NOMO-1 treated with dmso at 0.1 percent for 144 hours (cell line): ENCODE data around the gene IAH1.

ENCODE experiments used
- DNase-seq: peaks from one replicate; lab custom pipeline; 2025; ENCODE audit not compliant: unreplicated experiment; lab: John Stamatoyannopoulos, UW

The IAH1 gene

DNA sequence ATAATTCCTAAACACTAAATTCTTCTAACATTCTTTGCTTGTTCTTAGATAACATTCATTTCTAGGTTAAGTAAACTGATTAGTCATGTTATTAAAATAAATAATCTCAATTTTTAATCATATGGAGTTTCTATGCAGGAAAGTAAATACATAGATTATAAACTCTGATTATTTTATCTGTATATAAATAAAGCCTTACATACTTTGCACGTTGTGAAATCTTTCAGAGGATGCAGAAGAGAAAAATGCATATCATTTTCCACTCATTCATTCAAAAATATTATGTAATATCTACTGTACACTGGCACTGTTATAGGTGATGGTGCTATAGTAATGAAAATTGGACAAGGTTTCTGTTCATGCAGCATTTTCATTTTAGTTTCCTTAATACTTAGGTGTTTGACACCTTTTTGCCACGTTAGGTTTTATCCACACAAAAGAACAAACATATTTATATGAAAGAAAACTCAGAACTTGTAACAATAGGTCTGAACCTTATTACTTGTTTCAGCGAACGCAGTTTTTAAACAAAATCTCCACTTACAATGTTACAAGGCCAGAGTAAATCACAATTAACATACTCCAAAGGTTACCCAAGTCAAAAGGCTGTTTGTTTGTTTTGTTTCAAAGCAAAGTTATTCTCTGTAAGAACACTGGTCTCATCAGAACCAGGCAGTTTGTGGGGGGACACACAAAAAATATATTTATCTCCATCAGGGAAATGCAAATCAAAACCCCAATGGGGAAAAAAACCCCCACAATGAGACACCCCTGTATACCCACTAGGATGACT, 53.8 kb downstream of the IAH1 start:
- no peak for DNase-seq

DNA sequence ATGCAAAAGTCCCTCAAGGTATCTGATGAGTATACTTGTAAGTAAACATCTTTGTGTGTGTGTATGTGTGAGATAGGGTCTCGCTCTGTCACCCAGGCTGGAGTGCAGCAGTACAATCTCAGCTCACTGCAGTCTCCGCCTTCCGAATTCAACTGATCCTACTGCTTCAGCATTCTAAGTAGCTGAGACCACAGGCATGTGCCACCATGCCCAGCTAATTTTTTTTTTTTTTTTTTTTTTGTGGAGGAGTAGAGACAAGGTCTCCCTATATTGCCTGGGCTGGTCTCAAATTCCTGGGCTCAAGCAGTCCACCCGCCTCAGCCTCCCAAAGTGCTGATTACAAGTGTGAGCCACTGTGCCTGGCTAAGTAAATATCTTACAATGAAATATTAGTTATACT, 58.1 kb downstream of the IAH1 start:
- DNase-seq: no peak

DNA sequence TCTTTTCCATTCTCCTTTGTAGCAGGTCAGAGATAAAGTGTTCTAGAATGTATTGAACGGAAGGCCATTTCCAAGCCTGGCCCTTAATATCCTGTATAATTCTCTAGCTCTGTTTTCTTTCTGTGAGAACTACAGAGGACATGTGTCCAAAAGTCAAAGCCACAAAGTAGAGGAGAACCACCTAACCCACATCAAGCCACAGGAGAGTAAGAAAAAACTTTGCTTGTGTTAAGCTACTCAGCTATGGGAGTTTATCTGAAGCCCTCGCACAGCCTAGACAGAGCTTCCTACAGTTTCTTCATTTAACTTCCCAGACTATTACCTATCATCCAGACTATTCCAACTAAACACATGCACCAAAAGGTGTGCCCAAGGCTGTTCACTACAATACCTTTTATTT, 59.3 kb downstream of the IAH1 start:
- no peak for DNase-seq

DNA sequence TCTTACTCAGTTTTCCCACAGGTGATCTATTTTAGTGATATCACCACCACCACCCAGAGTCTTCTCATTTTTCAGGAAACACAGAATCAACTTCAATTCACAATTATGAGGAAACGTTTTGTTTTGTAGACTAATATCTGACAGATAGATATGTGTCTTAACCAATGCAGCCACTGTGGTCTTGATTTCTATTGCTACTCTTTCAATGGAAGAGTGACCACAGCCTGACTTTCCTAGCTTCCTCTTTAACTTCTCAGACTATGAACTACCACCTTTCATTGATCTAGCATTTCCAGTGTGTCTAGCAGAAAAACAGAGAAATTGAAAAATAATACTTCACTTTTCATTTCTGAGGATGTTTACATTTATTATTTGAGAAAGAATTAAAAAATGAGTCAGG, 60.8 kb downstream of the IAH1 start:
- DNase-seq: no peak

DNA sequence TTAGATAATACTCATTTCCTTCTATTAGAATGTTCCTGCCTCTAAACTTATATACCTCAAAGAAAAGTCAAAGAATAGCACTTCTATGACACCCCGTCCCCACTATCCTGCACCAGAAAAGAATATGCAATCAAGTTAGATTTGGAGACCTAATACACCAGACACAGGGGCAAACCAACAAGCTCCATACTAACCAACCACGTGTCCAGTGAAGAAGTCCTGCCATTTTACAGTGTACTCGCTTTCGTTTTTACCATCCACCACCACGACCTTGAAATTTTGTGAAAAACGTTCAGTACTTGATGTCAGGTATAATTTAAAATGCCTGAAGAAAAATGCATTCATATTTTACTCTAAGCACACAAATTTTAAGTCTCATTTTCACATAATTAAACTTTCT, 62.2 kb downstream of the IAH1 start:
- DNase-seq: no peak

DNA sequence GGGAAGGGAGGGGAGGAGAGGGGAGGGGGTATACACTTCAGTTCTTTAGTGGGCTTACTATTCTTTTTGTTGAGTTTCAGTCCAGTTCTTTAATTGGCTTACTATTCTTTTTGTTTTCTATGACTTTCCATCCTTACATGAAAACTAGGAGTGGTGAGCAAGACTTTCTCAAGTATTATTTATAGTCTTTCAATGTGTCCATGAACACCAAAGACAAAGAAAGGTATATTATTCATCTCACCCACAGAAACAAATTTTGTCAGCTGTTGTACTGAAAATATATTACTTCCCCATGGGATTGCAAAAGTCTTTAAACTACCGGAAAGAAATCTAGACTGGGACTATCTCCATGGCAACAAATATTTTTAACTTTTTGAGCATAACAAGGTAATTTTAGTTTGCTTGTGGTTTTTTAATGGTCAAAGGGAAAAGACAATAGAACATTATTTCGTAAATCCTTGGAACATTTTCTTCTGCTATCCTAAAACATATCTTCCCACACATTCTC, 63.7 kb downstream of the IAH1 start:
- peak; percentile 69 for DNase-seq
